Aorta (tissue), 5 donors: ENCODE measurements around the gene HHIP. TPM values are rescaled to one million over a fixed set of nuclear protein-coding genes. Genes with fewer than 3 reads are reported as not detected.
A peak's percentile ranks its signal among the peaks of the same experiment; 100 is the strongest.

Experiments
- ATAC-seq: fragments of 200-7000 bp; cut with Tn5 transposase; one replicate; pipeline ENCODE4 v1.9.1; 2022; ENCODE audit warnings: moderate library complexity; ENCODE audit not compliant: low FRiP score
- DNase-seq, 2 donors: peaks; one replicate each; pipeline ENCODE4 v3.0.0-alpha.2; 2020
- H3K27ac ChIP-seq, 2 donors: one replicate each; pipeline ENCODE4 v1.5.1; 2013; ENCODE audit warnings: low read length in 2 of 2, mild to moderate bottlenecking in 2 of 2, moderate library complexity in 2 of 2, control low read depth in 1 of 2, inconsistent platforms in 1 of 2, low read depth in 1 of 2
- H3K27me3 ChIP-seq, 2 donors: one replicate each; pipeline ENCODE4 v1.6.1; 2013; ENCODE audit warnings: control low read depth in 1 of 2, low read length in 1 of 2, mild to moderate bottlenecking in 1 of 2, moderate library complexity in 1 of 2; ENCODE audit not compliant: insufficient read depth in 2 of 2, control insufficient read depth in 1 of 2
- H3K36me3 ChIP-seq, 2 donors: one replicate each; pipeline ENCODE4 v1.6.1; 2013; ENCODE audit warnings: control low read depth in 1 of 2, low read length in 1 of 2, mild to moderate bottlenecking in 1 of 2; ENCODE audit not compliant: insufficient read depth in 2 of 2, control insufficient read depth in 1 of 2
- H3K4me1 ChIP-seq, 2 donors: one replicate each; pipeline ENCODE4 v1.6.1; 2013; ENCODE audit warnings: low read length in 2 of 2, control low read depth in 1 of 2, mild to moderate bottlenecking in 1 of 2, moderate library complexity in 1 of 2; ENCODE audit not compliant: insufficient read depth in 2 of 2, control insufficient read depth in 1 of 2
- H3K4me3 ChIP-seq, 2 donors: one replicate each; pipeline ENCODE4 v1.5.1; 2013; ENCODE audit warnings: low read length in 2 of 2, control low read depth in 1 of 2, mild to moderate bottlenecking in 1 of 2
- H3K9me3 ChIP-seq: one replicate; pipeline ENCODE4 v1.6.1; 2013; ENCODE audit warnings: mild to moderate bottlenecking, low read length; ENCODE audit not compliant: control insufficient read depth
- WGBS, 2 donors: extraction: QIAGEN DNeasy Blood & Tissue Kit; methylation state at CpG; one replicate each; pipeline ENCODE4 v1.1.7; 2013; 5-methylcytosine and 5-hydroxymethylcytosine counted together
- intact Hi-C, 2 donors: fragments of 100-400 bp; cut with DNase I; formaldehyde crosslinking; loops; one replicate each; pipeline versions ENCODE4 v1.14.2 to v1.15.0; 2022
- polyA plus RNA-seq, 2 donors: library from polyadenylated mRNA; stranded (reverse); fragments of 200-250 nt; gene quantifications; one replicate each; pipeline ENCODE4 v1.2.3, GENCODE V29; 2013
- total RNA-seq, 2 donors: library from RNA; stranded (reverse); fragmentation: NEBNext Ultra II Directional; extraction: Animal tissue kit (Norgen Biotek cat#: 25700); gene quantifications; one replicate each; pipeline ENCODE4 v1.2.1, GENCODE V29; 2021
- donor health status: healthy with polysubstance abuse.
- donor health status: Bipolar disorder and iron deficiency.
- donor health status: DM: no; HTN: no; CAD: no.
- donor health status: DM: no; HTN: no; CAD: no.
- donor health status: DM: yes; HTN: yes; CAD: no.

The HHIP gene
- total and polyA plus RNA-seq, 4 donors = 0.03 to 1.6 (median 0.03) TPM; not detected in 1

- H3K4me3 ChIP-seq = no peak overlapping the region
- H3K27me3 ChIP-seq = peaks cover 0 to under 1% of the 10 kb centered on the region in 2 donors
- no peaks in the 10 kb centered on the region for H3K36me3 ChIP-seq
- H3K27ac ChIP-seq = no peak overlapping the region
- intact Hi-C loops = no loop called here
- no peak for ATAC-seq
- no peaks in the 10 kb centered on the region for H3K9me3 ChIP-seq
- 73 to 79% methylated on average over 6 of the region's 6 CpGs for WGBS, 2 donors
- H3K4me1 ChIP-seq = no peaks in the 10 kb centered on the region
- DNase-seq = no peak
These were observed 10.8 kb upstream of the HHIP start for GRCh38 chr4:144634978-144635747.

GRCh38 chr4:144644368-144645101 is 1.4 kb upstream of the HHIP start:
- H3K36me3 ChIP-seq = no peaks in the 10 kb centered on the region
- intact Hi-C loops = no loop called here
- H3K9me3 ChIP-seq = no peaks in the 10 kb centered on the region
- DNase-seq = no peak
- H3K4me3 ChIP-seq = no peak overlapping the region
- H3K4me1 ChIP-seq = no peaks in the 10 kb centered on the region
- no peak overlapping the region for H3K27ac ChIP-seq
- 63 to 66% methylated on average over 12 of the region's 12 CpGs for WGBS, 2 donors
- peaks cover 0 to 1% of the 10 kb centered on the region in 2 donors for H3K27me3 ChIP-seq
- no peak for ATAC-seq

GRCh38 chr4:144645102-144645630 is 790 bp upstream of the HHIP start:
- intact Hi-C loops = no loop called here
- H3K4me1 ChIP-seq = no peaks in the 10 kb centered on the region
- peak overlapping the region; percentile 47 to 60 for H3K4me3 ChIP-seq
- peak in 1 of 2 donors; percentile 77 for DNase-seq
- ATAC-seq = peak; percentile 17
- no peaks in the 10 kb centered on the region for H3K36me3 ChIP-seq
- 17 to 18% methylated on average over 27 to 29 of the region's 29 CpGs for whole genome bisulfite sequencing, 2 donors
- no peaks in the 10 kb centered on the region for H3K9me3 ChIP-seq
- no peak overlapping the region for H3K27ac ChIP-seq
- H3K27me3 ChIP-seq = peaks cover 0 to under 1% of the 10 kb centered on the region in 2 donors

- Histone ChIP-seq H3K4me1 (no peaks in the 10 kb centered on the region), H3K9me3 (no peaks in the 10 kb centered on the region), H3K27ac (no peak overlapping the region), H3K36me3 (no peaks in the 10 kb centered on the region), H3K27me3 (no peaks in the 10 kb centered on the region), H3K4me3 (peak overlapping the region; percentile 47 to 60)
- WGBS, 2 donors = 1 to 2% methylated on average over 21 to 22 of the region's 22 CpGs
- DNase-seq = no peak
- intact Hi-C loops = no loop called here
- ATAC-seq = peak; percentile 42
These were observed 653 bp downstream of the HHIP start for GRCh38 chr4:144646523-144647094.

GRCh38 chr4:144647095-144647561 is 1.2 kb downstream of the HHIP start:
- intact Hi-C loops = no loop called here
- Histone ChIP-seq H3K36me3 (no peaks in the 10 kb centered on the region), H3K27me3 (no peaks in the 10 kb centered on the region), H3K27ac (no peak overlapping the region), H3K4me1 (no peaks in the 10 kb centered on the region), H3K9me3 (no peaks in the 10 kb centered on the region), H3K4me3 (no peak overlapping the region)
- DNase-seq = no peak
- 4% methylated on average over 20 of the region's 20 CpGs for WGBS, 2 donors
- no peak for ATAC-seq

- no peaks in the 10 kb centered on the region for H3K9me3 ChIP-seq
- no peaks in the 10 kb centered on the region for H3K27me3 ChIP-seq
- H3K4me3 ChIP-seq = no peak overlapping the region
- no peak overlapping the region for H3K27ac ChIP-seq
- ATAC-seq (no peak), DNase-seq (no peak)
- WGBS, 2 donors = 39 to 41% methylated on average over 4 of the region's 4 CpGs
- intact Hi-C loops = no loop called here
- no peaks in the 10 kb centered on the region for H3K36me3 ChIP-seq
- H3K4me1 ChIP-seq = no peaks in the 10 kb centered on the region
These were observed 1.6 kb downstream of the HHIP start for GRCh38 chr4:144647590-144647989.

- ATAC-seq (no peak), DNase-seq (no peak)
- Histone ChIP-seq H3K4me3 (no peak overlapping the region), H3K4me1 (no peaks in the 10 kb centered on the region), H3K27ac (no peak overlapping the region), H3K36me3 (no peaks in the 10 kb centered on the region), H3K9me3 (no peaks in the 10 kb centered on the region), H3K27me3 (no peaks in the 10 kb centered on the region)
- intact Hi-C loops = no loop called here
- WGBS, 2 donors = 57 to 62% methylated on average over 2 of the region's 2 CpGs
These were observed 2.1 kb downstream of the HHIP start for GRCh38 chr4:144648042-144648441.

GRCh38 chr4:144649646-144650045 is 3.7 kb downstream of the HHIP start:
- no peaks in the 10 kb centered on the region for H3K4me1 ChIP-seq
- H3K27ac ChIP-seq = no peak overlapping the region
- no peaks in the 10 kb centered on the region for H3K9me3 ChIP-seq
- no peak overlapping the region for H3K4me3 ChIP-seq
- no peaks in the 10 kb centered on the region for H3K27me3 ChIP-seq
- intact Hi-C loops = no loop called here
- no peaks in the 10 kb centered on the region for H3K36me3 ChIP-seq
- 94 to 95% methylated on average over 1 of the region's 1 CpG for WGBS, 2 donors
- DNase-seq (no peak), ATAC-seq (no peak)
